ENCODE results near the gene DUSP1. TPM values are rescaled to one million over a fixed set of nuclear protein-coding genes. Genes with fewer than 3 reads are reported as not detected.

The DUSP1 gene
- total and polyA plus RNA-seq, 4 donors: 138 to 1,153 (median 344) TPM

DNA sequence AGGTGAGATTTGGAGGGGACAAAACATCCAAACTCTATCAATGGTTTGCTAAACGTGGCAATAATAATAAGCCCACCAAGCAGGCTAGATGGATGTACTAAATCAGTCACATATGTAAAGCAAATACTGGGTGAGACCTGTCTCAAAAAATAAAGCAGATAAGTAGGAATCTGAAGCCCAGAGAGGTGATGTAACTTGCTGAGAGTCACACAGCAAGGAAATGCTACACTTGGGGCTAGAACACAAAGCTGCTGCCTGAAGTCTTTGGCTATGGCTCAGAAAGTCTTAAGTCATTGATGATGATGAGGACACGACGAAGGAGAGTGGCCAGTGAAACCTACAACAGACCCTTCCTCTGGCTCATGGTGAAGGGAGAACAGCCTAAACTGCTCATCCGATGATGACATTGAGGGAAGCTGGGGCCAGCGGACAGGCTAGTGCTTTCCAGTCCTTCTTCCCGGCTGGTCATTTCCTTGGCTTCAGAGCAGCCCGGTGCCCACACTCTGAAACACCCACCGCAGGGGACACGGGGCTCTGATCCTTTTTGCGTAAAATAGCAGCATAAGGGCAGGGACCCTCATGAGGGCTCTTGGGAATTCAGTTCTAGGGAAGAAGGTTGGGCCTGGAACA, 14.1 kb downstream of the DUSP1 start:
- DNase-seq (no peak), ATAC-seq (ENCODE audit: insufficient read depth, low FRiP score) (no peak)
- H3K9ac ChIP-seq (ENCODE audit: insufficient read depth in 1 of 2, low read length in 2 of 2): no peak overlapping the region
- no peaks in the 10 kb centered on the region for H3K36me3 ChIP-seq (ENCODE audit: control insufficient read depth in 4 of 4, insufficient read depth in 4 of 4, low read length in 4 of 4)
- no peaks in the 10 kb centered on the region for H3K9me3 ChIP-seq (ENCODE audit: control insufficient read depth in 4 of 4, insufficient read depth in 3 of 4, low read length in 3 of 4)
- TF ChIP-seq, protein P1, sequence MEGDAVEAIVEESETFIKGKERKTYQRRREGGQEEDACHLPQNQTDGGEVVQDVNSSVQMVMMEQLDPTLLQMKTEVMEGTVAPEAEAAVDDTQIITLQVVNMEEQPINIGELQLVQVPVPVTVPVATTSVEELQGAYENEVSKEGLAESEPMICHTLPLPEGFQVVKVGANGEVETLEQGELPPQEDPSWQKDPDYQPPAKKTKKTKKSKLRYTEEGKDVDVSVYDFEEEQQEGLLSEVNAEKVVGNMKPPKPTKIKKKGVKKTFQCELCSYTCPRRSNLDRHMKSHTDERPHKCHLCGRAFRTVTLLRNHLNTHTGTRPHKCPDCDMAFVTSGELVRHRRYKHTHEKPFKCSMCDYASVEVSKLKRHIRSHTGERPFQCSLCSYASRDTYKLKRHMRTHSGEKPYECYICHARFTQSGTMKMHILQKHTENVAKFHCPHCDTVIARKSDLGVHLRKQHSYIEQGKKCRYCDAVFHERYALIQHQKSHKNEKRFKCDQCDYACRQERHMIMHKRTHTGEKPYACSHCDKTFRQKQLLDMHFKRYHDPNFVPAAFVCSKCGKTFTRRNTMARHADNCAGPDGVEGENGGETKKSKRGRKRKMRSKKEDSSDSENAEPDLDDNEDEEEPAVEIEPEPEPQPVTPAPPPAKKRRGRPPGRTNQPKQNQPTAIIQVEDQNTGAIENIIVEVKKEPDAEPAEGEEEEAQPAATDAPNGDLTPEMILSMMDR (IDR thresholded peaks at IDR 0.05; ENCODE audit: control extremely low read depth, extremely low read depth): no peak
- peaks cover 0 to 2% (median 0%) of the 10 kb centered on the region in 3 donors for H3K27me3 ChIP-seq (ENCODE audit: control insufficient read depth in 3 of 3, insufficient read depth in 3 of 3, low read length in 2 of 3)
- peaks cover 0 to 5% (median 0%) of the 10 kb centered on the region in 5 donors for H3K4me1 ChIP-seq (ENCODE audit: control insufficient read depth in 5 of 5, insufficient read depth in 5 of 5, low read length in 5 of 5)
- 84 to 86% methylated on average over 10 of the region's 10 CpGs for WGBS, 2 donors
- H3K27ac ChIP-seq (ENCODE audit: low read depth in 1 of 2, low read length in 1 of 2): no peak overlapping the region
- no peak overlapping the region for H3K4me3 ChIP-seq

DNA sequence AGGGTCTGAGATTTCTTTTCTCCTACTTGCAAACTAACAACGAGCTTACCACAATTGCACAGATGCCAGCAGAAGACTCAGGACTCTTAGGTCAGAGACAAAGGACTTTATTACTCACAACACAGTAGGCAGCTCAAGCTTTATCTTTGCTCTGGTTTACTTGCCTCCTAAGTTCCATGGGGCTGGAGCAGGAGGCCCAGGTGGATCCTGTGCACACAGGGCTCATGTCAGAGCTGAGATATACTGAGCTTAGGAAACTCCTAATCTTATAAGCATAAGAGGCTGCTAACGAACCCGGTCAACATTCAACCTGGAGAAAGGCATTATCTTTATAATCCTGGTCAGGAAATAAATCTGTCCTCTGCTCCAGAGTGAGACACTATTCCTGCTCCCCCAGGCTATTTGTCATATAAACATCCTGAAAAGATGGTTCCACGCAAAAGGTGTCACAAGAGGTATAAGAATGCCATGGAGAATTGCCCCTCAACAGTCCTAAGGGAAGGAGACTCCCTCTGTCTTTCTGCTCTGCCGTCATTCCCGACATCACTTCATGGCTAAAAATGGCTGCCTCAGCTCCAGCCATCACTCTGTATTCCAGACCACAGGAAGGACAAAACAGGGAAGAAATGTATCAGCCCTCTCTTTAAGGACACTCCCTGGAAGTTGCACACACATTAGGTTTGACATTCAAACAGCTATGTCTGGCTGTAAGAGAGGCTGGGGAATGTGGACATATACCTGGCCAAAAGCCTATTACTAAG, 16.2 kb downstream of the DUSP1 start:
- TF ChIP-seq, protein P1 (IDR thresholded peaks at IDR 0.05; ENCODE audit: control extremely low read depth, extremely low read depth): no peak
- H3K36me3 ChIP-seq (ENCODE audit: control insufficient read depth in 4 of 4, insufficient read depth in 4 of 4, low read length in 4 of 4): no peaks in the 10 kb centered on the region
- no peak overlapping the region for H3K9ac ChIP-seq (ENCODE audit: insufficient read depth in 1 of 2, low read length in 2 of 2)
- WGBS, 2 donors: 91 to 96% methylated on average over 6 of the region's 6 CpGs
- H3K4me1 ChIP-seq (ENCODE audit: control insufficient read depth in 5 of 5, insufficient read depth in 5 of 5, low read length in 5 of 5): peaks cover 0 to 10% (median 3%) of the 10 kb centered on the region in 5 donors
- peaks cover 0 to 2% (median 0%) of the 10 kb centered on the region in 3 donors for H3K27me3 ChIP-seq (ENCODE audit: control insufficient read depth in 3 of 3, insufficient read depth in 3 of 3, low read length in 2 of 3)
- no peak overlapping the region for H3K27ac ChIP-seq (ENCODE audit: low read depth in 1 of 2, low read length in 1 of 2)
- H3K4me3 ChIP-seq: no peak overlapping the region
- no peaks in the 10 kb centered on the region for H3K9me3 ChIP-seq (ENCODE audit: control insufficient read depth in 4 of 4, insufficient read depth in 3 of 4, low read length in 3 of 4)
- DNase-seq (no peak), ATAC-seq (ENCODE audit: insufficient read depth, low FRiP score) (no peak)

DNA sequence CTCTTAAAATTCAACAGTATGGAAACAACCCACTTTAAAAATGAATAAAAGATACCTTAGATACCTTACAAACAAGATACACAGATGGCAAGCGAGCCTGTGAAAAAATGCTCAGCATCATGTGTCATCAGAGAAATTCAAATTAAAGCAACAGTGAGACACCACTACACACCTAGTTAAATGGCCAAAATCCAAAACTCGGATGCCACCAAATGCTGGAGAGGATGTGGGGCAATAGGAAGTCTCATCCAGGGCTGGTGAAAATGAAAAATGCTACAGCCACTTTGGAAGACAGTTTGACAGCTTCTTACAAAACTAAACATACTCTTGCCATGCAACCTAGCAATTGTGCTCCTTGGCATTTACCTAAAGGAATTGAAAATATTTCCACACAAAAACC, 17.9 kb downstream of the DUSP1 start:
- Histone ChIP-seq H3K9me3 (ENCODE audit: control insufficient read depth in 4 of 4, insufficient read depth in 3 of 4, low read length in 3 of 4) (no peaks in the 10 kb centered on the region), H3K4me3 (no peak overlapping the region), H3K27ac (ENCODE audit: low read depth in 1 of 2, low read length in 1 of 2) (no peak overlapping the region), H3K4me1 (ENCODE audit: control insufficient read depth in 5 of 5, insufficient read depth in 5 of 5, low read length in 5 of 5) (peaks cover 3 to 12% (median 5%) of the 10 kb centered on the region in 5 donors), H3K36me3 (ENCODE audit: control insufficient read depth in 4 of 4, insufficient read depth in 4 of 4, low read length in 4 of 4) (no peaks in the 10 kb centered on the region), H3K9ac (ENCODE audit: insufficient read depth in 1 of 2, low read length in 2 of 2) (no peak overlapping the region), H3K27me3 (ENCODE audit: control insufficient read depth in 3 of 3, insufficient read depth in 3 of 3, low read length in 2 of 3) (peaks cover 0 to 2% (median 0%) of the 10 kb centered on the region in 3 donors)
- ATAC-seq (ENCODE audit: insufficient read depth, low FRiP score) (no peak), DNase-seq (no peak)
- TF ChIP-seq, protein P1 (IDR thresholded peaks at IDR 0.05; ENCODE audit: control extremely low read depth, extremely low read depth): no peak
- WGBS, 2 donors: 49 to 55% methylated on average over 2 of the region's 2 CpGs
